ENCODE measurements around the gene ADAMTS20.

ADAMTS20 gene

DNA sequence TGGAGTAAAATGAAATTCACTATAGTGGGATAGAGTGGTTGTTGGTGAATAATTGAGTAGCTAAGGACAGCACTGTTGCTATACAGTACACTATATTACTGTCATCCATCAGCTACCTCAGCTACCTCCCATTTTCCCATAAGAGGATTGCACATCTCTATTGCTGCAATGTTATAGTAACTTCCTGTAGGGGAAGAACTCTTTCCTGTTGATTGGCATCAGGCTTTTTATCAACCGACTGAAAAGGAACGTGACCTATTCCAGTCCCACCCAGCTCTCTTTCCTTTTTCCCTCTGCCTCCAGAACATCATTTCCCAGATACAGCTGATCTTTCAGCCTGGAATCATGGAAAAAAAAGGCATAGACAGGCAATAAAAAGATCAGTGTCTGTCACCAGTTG is 117.4 kb downstream of the ADAMTS20 start:
- no peak overlapping the region for H3K27ac ChIP-seq
- TF ChIP-seq ZFX (IDR thresholded peaks at IDR 0.05), result no peak
- TF ChIP-seq, protein P1, sequence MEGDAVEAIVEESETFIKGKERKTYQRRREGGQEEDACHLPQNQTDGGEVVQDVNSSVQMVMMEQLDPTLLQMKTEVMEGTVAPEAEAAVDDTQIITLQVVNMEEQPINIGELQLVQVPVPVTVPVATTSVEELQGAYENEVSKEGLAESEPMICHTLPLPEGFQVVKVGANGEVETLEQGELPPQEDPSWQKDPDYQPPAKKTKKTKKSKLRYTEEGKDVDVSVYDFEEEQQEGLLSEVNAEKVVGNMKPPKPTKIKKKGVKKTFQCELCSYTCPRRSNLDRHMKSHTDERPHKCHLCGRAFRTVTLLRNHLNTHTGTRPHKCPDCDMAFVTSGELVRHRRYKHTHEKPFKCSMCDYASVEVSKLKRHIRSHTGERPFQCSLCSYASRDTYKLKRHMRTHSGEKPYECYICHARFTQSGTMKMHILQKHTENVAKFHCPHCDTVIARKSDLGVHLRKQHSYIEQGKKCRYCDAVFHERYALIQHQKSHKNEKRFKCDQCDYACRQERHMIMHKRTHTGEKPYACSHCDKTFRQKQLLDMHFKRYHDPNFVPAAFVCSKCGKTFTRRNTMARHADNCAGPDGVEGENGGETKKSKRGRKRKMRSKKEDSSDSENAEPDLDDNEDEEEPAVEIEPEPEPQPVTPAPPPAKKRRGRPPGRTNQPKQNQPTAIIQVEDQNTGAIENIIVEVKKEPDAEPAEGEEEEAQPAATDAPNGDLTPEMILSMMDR (conservative IDR thresholded peaks at IDR 0.05), result no peak

DNA sequence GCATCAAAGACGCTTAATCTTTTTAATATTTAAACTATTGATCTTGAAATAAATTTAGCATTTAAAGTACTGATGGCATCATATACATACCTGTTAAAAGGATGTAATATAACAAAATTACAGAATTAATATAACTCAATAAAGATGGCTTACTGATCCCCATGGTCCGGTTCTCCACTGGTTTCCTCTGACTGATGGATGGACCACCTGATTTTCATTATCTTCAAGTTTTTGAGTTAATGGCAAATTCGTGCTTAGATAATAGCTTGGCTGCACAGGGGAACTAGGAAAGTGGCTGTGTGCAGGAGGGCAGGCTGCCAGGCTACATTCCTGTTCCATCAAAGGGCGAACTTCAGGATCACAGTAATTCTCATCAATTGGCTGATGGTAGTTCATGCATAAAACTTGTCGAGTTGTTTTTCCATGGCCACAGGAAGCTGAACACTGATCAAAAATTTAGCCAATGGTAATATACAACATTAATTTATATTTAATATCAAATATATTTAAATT is 123.9 kb downstream of the ADAMTS20 start:
- H3K27ac ChIP-seq, result no peak overlapping the region
- TF ChIP-seq, protein P1 (conservative IDR thresholded peaks at IDR 0.05), result no peak
- no peak for TF ChIP-seq ZFX (IDR thresholded peaks at IDR 0.05)

DNA sequence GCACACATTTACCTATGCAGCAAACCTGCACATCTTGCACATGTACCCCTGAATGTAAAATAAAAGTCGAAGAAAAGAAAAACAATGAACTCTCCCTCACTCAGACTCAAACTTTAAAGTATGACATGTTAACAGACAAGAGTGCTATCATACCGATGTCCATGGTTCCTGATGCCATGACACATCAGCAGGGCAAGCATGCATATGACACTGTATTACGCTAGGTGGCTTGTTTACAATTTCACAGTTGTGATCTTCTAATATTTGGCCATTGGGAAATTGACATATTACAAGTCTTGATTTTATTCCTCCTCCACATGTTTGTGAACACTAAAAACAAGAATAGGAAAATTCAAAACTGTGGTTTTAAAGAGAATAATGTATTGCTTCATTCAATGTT is 126.6 kb downstream of the ADAMTS20 start:
- TF ChIP-seq ZFX (IDR thresholded peaks at IDR 0.05), result no peak
- TF ChIP-seq, protein P1 (conservative IDR thresholded peaks at IDR 0.05), result peak; percentile 15; the same call in 1 of the 2 replicates
- H3K27ac ChIP-seq, result no peak overlapping the region

DNA sequence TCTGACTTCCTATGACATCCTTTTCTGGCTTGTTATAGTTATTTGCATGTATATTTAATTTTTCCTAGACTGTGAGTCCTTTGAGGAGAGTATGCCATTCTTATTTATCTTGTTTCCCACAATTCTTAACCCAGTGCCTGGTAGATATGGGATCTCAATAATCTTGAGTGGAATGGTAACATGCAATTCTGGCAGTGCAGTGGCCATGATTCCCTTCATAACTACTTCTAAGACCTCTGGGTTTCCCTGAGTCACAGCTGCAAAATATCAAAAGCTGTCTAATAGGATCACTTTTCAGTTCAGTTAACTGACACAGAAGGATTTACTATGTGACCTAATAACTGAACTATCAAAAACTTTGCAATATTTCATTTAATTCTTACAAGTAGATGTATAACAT is 135.0 kb downstream of the ADAMTS20 start:
- no peak overlapping the region for H3K27ac ChIP-seq
- no peak for TF ChIP-seq ZFX (IDR thresholded peaks at IDR 0.05)
- TF ChIP-seq, protein P1 (conservative IDR thresholded peaks at IDR 0.05), result no peak

DNA sequence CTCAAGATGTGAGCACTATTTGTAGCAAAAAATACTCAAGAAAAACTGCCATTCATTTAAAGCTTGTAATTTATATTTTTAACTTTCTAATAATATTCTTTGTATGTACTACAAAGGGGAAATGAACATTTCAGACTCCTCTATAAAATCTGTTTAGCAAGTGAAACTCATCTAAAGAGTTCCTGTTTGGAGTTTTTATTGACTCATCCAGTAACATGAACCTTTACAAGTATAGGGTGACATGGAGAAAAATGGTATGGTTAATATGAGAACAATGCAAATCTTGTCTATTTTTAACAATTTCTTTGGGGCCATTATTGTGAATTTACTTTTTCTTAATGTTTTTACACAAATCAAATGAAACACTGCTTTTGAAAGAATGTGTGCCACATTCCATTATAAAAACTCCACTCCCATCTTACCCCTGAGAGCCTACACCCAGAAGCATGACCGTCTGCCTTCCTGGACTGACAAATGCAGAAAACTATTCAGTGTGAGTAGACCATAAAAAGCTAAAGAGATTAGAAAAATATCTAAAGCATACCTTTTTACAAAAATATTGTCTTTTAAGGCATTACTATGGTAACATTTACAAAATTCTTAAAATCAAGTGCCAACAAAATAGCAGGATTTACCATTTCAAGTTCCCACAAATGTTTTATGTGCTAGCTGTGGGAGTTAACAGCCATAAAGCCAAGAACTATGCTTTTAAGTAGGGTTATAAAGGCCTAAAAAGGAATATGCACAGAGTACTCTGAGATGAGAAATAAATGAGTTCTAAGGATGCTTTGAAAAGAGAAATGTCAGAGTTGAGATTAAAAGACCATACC is 144.0 kb downstream of the ADAMTS20 start:
- H3K27ac ChIP-seq, result no peak overlapping the region
- TF ChIP-seq, protein P1 (conservative IDR thresholded peaks at IDR 0.05), result no peak
- TF ChIP-seq ZFX (IDR thresholded peaks at IDR 0.05), result no peak

DNA sequence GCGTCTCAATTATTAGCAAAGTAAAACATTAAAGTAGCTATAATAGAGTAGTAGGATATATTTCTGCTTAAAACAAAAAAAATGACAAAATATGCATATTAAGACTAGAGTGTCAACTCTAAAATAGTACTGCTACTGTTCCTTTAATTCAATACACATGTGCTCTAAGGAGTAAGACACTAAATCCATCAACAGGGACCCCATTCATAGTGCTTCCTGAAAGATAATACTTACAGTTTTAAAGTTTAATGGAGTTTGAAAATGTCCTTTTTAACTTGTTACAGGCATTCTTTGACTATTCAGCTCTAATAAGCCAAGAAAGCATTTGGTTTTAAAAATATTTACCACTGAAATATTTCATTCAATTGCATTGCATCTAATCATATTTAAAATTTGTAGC is 145.2 kb downstream of the ADAMTS20 start:
- TF ChIP-seq, protein P1 (conservative IDR thresholded peaks at IDR 0.05), result no peak
- no peak for TF ChIP-seq ZFX (IDR thresholded peaks at IDR 0.05)
- H3K27ac ChIP-seq, result no peak overlapping the region

DNA sequence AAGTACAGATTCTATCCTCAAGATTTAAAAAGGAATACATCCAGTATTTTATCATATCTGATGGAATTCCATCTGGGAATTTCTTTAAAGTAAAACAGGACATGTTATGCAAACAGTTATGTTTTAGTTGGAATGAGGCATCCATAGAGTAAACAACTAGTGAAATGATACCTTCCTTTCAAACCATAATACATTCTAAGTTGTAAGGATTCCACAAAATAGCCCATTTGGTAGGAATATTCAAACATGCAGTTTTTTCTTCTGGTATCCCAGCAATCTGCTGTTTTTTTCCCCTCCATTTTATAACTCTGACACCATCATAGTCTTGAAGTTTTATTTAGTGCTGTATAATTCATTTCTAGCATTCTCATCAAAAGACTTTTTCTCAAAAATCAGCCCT is 149.6 kb downstream of the ADAMTS20 start:
- no peak overlapping the region for H3K27ac ChIP-seq
- TF ChIP-seq, protein P1 (conservative IDR thresholded peaks at IDR 0.05), result no peak
- no peak for TF ChIP-seq ZFX (IDR thresholded peaks at IDR 0.05)
